ENCODE results near the gene DDX60.

The DDX60 gene

DNA sequence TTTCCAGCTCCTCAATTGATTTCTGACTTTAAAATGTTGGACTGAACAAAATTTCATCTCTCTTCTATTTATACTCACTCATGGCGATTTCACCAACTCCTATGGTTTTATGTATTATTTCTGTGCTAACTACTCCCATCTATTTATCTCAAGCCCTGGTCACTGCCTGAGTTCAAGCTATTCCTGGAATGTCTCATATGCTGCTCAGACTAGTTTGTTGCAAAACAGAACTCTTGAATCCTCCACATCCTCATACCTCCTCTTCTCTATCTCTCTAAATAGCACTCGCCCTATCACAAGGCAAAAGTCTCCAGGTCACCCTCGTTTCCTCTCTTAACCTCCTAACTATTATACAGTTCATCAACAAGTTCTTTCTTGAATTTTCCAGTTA is 19.0 kb upstream of the DDX60 start (continued):
- TF ChIP-seq, protein P1, sequence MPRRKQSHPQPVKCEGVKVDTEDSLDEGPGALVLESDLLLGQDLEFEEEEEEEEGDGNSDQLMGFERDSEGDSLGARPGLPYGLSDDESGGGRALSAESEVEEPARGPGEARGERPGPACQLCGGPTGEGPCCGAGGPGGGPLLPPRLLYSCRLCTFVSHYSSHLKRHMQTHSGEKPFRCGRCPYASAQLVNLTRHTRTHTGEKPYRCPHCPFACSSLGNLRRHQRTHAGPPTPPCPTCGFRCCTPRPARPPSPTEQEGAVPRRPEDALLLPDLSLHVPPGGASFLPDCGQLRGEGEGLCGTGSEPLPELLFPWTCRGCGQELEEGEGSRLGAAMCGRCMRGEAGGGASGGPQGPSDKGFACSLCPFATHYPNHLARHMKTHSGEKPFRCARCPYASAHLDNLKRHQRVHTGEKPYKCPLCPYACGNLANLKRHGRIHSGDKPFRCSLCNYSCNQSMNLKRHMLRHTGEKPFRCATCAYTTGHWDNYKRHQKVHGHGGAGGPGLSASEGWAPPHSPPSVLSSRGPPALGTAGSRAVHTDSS (tag by site-specific recombination; IDR thresholded peaks at IDR 0.05) = no peak

DNA sequence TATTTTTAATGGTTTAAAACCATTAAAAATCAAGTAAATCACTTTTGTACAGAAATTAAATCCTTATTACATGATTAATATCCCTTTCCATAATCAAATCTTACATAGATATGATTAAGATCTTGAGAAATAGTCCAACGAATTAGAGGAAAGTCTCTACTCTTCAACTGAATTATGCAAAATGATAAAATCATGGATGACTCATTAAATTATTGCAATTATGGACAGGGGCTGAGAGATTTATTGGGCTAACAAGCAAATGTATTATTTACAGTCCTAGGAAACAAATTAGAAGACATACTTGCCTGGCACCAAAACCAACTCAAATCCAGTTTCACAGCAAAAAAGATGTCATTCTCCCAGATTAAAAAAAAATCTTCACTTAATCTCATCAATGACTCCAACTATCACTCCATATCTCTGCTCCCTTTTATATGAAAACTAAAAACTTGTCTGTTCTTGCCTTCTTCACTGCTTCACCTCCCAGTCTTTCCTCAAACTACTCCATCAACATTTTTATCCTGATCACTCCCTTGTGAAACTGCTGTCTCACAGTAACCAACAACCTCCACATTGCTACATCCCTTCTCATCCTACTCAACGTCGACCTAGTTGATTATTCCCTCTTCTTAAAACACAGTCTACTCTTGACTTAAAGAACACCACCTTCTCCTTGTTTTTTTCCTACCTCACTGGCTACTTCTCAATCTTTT is 18.4 kb upstream of the DDX60 start:
- H3K4me1 ChIP-seq (ENCODE audit: control insufficient read depth, insufficient read depth, low read length) = no peaks in the 10 kb centered on the region
- CTCF ChIA-PET = interaction anchor here (0.7 kb wide), 1 partner anchor 835 kb away, joined by 4 read pairs; no protein-coding TSS in a partner anchor
- no peaks in the 10 kb centered on the region for H3K9me3 ChIP-seq (ENCODE audit: control insufficient read depth, insufficient read depth, low read depth, low read length)
- no peak overlapping the region for H3K4me3 ChIP-seq (ENCODE audit: low read depth, low read length)
- TF ChIP-seq ZNF585B (tag by site-specific recombination; IDR thresholded peaks at IDR 0.05) (no peak), ZNF621 (tag by site-specific recombination; IDR thresholded peaks at IDR 0.05) (no peak), ZNF2 (tag by site-specific recombination; IDR thresholded peaks at IDR 0.05) (no peak), ZNF830 (tag by site-specific recombination; IDR thresholded peaks at IDR 0.05; ENCODE audit: low read depth) (no peak), SCRT2 (tag by site-specific recombination; IDR thresholded peaks at IDR 0.05) (no peak), TRIM28 (IDR thresholded peaks at IDR 0.05; ENCODE audit: borderline replicate concordance, low read length) (no peak), ZSCAN16 (tag by site-specific recombination; IDR thresholded peaks at IDR 0.05) (no peak), ZNF791 (tag by site-specific recombination; IDR thresholded peaks at IDR 0.05) (no peak), ZNF211 (tag by site-specific recombination; IDR thresholded peaks at IDR 0.05; ENCODE audit: low read depth) (no peak), KLF10 (tag by site-specific recombination; IDR thresholded peaks at IDR 0.05) (no peak), SP3 (tag by site-specific recombination; IDR thresholded peaks at IDR 0.05) (no peak), SP7 (tag by site-specific recombination; IDR thresholded peaks at IDR 0.05) (no peak), GLI4 (tag by site-specific recombination; IDR thresholded peaks at IDR 0.05) (no peak)
- TF ChIP-seq, protein P2, sequence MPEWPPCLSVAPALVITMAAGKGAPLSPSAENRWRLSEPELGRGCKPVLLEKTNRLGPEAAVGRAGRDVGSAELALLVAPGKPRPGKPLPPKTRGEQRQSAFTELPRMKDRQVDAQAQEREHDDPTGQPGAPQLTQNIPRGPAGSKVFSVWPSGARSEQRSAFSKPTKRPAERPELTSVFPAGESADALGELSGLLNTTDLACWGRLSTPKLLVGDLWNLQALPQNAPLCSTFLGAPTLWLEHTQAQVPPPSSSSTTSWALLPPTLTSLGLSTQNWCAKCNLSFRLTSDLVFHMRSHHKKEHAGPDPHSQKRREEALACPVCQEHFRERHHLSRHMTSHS (tag by site-specific recombination; IDR thresholded peaks at IDR 0.05) = no peak
- TF ChIP-seq, protein P3, sequence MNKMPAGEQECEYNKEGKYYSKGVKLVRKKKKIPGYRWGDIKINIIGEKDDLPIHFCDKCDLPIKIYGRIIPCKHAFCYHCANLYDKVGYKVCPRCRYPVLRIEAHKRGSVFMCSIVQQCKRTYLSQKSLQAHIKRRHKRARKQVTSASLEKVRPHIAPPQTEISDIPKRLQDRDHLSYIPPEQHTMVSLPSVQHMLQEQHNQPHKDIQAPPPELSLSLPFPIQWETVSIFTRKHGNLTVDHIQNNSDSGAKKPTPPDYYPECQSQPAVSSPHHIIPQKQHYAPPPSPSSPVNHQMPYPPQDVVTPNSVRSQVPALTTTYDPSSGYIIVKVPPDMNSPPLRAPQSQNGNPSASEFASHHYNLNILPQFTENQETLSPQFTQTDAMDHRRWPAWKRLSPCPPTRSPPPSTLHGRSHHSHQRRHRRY (tag by site-specific recombination; IDR thresholded peaks at IDR 0.05) = no peak
- TF ChIP-seq, protein P4, sequence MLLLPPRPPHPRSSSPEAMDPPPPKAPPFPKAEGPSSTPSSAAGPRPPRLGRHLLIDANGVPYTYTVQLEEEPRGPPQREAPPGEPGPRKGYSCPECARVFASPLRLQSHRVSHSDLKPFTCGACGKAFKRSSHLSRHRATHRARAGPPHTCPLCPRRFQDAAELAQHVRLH (tag by site-specific recombination; IDR thresholded peaks at IDR 0.05) = no peak
- TF ChIP-seq, protein P5, sequence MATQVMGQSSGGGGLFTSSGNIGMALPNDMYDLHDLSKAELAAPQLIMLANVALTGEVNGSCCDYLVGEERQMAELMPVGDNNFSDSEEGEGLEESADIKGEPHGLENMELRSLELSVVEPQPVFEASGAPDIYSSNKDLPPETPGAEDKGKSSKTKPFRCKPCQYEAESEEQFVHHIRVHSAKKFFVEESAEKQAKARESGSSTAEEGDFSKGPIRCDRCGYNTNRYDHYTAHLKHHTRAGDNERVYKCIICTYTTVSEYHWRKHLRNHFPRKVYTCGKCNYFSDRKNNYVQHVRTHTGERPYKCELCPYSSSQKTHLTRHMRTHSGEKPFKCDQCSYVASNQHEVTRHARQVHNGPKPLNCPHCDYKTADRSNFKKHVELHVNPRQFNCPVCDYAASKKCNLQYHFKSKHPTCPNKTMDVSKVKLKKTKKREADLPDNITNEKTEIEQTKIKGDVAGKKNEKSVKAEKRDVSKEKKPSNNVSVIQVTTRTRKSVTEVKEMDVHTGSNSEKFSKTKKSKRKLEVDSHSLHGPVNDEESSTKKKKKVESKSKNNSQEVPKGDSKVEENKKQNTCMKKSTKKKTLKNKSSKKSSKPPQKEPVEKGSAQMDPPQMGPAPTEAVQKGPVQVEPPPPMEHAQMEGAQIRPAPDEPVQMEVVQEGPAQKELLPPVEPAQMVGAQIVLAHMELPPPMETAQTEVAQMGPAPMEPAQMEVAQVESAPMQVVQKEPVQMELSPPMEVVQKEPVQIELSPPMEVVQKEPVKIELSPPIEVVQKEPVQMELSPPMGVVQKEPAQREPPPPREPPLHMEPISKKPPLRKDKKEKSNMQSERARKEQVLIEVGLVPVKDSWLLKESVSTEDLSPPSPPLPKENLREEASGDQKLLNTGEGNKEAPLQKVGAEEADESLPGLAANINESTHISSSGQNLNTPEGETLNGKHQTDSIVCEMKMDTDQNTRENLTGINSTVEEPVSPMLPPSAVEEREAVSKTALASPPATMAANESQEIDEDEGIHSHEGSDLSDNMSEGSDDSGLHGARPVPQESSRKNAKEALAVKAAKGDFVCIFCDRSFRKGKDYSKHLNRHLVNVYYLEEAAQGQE (tag by site-specific recombination; IDR thresholded peaks at IDR 0.05) = no peak
- TF ChIP-seq, protein P6, sequence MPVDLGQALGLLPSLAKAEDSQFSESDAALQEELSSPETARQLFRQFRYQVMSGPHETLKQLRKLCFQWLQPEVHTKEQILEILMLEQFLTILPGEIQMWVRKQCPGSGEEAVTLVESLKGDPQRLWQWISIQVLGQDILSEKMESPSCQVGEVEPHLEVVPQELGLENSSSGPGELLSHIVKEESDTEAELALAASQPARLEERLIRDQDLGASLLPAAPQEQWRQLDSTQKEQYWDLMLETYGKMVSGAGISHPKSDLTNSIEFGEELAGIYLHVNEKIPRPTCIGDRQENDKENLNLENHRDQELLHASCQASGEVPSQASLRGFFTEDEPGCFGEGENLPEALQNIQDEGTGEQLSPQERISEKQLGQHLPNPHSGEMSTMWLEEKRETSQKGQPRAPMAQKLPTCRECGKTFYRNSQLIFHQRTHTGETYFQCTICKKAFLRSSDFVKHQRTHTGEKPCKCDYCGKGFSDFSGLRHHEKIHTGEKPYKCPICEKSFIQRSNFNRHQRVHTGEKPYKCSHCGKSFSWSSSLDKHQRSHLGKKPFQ (tag by site-specific recombination; IDR thresholded peaks at IDR 0.05) = no peak
- no peak overlapping the region for H3K27ac ChIP-seq (ENCODE audit: extremely low read depth, low read depth, low read length)
- POLR2A ChIA-PET = no interaction called here
- H3K36me3 ChIP-seq (ENCODE audit: control insufficient read depth in 2 of 2, insufficient read depth in 1 of 2, low read length in 2 of 2) = no peaks in the 10 kb centered on the region
